Thoracic aorta (tissue), 2 donors: ENCODE results near the gene KRT3. TPM values are rescaled to one million over a fixed set of nuclear protein-coding genes. Genes with fewer than 3 reads are reported as not detected.

Experiments
- ATAC-seq: fragments of 150-250 bp; one replicate; pipeline ENCODE4 v1.8.0; 2017; ENCODE audit warnings: low read depth; ENCODE audit not compliant: insufficient number of reproducible peaks, low FRiP score
- DNase-seq: peaks from one replicate; pipeline ENCODE4 v3.0.0-alpha.2; 2020; ENCODE audit warnings: low spot score
- H3K27ac ChIP-seq, 2 donors: fragments of 200-600 bp; sonication (generic); 1 replicate in 1 of 2; 2 replicates in 1 of 2; pipeline ENCODE4 v1.5.1; 2016; ENCODE audit warnings: mild to moderate bottlenecking in 2 of 2, moderate library complexity in 2 of 2
- H3K27me3 ChIP-seq: fragments of 200-600 bp; sonication (generic); replicated peaks from 2 replicates; pipeline ENCODE4 v1.6.0; 2016; ENCODE audit warnings: mild to moderate bottlenecking; ENCODE audit not compliant: insufficient read depth
- H3K36me3 ChIP-seq: fragments of 200-600 bp; sonication (generic); one replicate; pipeline ENCODE4 v1.5.1; 2016
- H3K4me1 ChIP-seq, 2 donors: fragments of 200-600 bp; sonication (generic); 1 replicate in 1 of 2; 2 replicates in 1 of 2; pipeline versions ENCODE4 v1.5.1 to v1.6.0; 2016; ENCODE audit warnings: low read depth in 2 of 2, mild to moderate bottlenecking in 1 of 2; ENCODE audit not compliant: control insufficient read depth in 1 of 2
- H3K4me3 ChIP-seq: fragments of 200-600 bp; sonication (generic); 2 replicates; pipeline ENCODE4 v1.5.1; 2016; ENCODE audit warnings: mild to moderate bottlenecking
- H3K9me3 ChIP-seq: fragments of 200-600 bp; sonication (generic); 2 replicates; pipeline ENCODE4 v1.5.1; 2016
- CTCF ChIP-seq: fragments of 200-600 bp; sonication (generic); IDR thresholded peaks from one replicate; pipeline ENCODE4 v1.5.1; 2019; ENCODE audit warnings: antibody characterized with exemption
- total RNA-seq, 2 donors: library from RNA; depleted of rRNA; stranded (reverse); fragments of >200 nt; gene quantifications; one replicate each; pipeline versions ENCODE4 v1.1.0 to v1.2.3, GENCODE V29; 2016

KRT3 gene
- total RNA-seq, 2 donors from 2014 or later = not detected

- Histone ChIP-seq H3K27ac (no peak overlapping the region), H3K27me3 (no peaks in the 10 kb centered on the region), H3K4me1 (peaks cover 3 to 4% of the 10 kb centered on the region in 2 donors), H3K36me3 (no peaks in the 10 kb centered on the region), H3K4me3 (no peak overlapping the region), H3K9me3 (no peaks in the 10 kb centered on the region)
- ATAC-seq (no peak), DNase-seq (no peak)
- TF ChIP-seq CTCF = no peak
Measured at GRCh38 chr12:52820521-52820920, 24.6 kb upstream of the KRT3 start.

GRCh38 chr12:52819731-52820510, 24.0 kb upstream of the KRT3 start:
- H3K36me3 ChIP-seq = no peaks in the 10 kb centered on the region
- no peak overlapping the region for H3K4me3 ChIP-seq
- H3K27ac ChIP-seq = no peak overlapping the region
- H3K27me3 ChIP-seq = no peaks in the 10 kb centered on the region
- DNase-seq = no peak
- H3K9me3 ChIP-seq = no peaks in the 10 kb centered on the region
- ATAC-seq = no peak
- TF ChIP-seq CTCF = no peak
- peaks cover 3 to 4% of the 10 kb centered on the region in 2 donors for H3K4me1 ChIP-seq

GRCh38 chr12:52818887-52819420, 23.0 kb upstream of the KRT3 start:
- Histone ChIP-seq H3K9me3 (no peaks in the 10 kb centered on the region), H3K4me3 (no peak overlapping the region), H3K4me1 (peaks cover 3 to 4% of the 10 kb centered on the region in 2 donors), H3K36me3 (no peaks in the 10 kb centered on the region), H3K27me3 (no peaks in the 10 kb centered on the region), H3K27ac (no peak overlapping the region)
- TF ChIP-seq CTCF = no peak
- no peak for DNase-seq
- ATAC-seq = no peak

- Histone ChIP-seq H3K27me3 (no peaks in the 10 kb centered on the region), H3K4me1 (peaks cover 3 to 4% of the 10 kb centered on the region in 2 donors), H3K27ac (no peak overlapping the region), H3K36me3 (no peaks in the 10 kb centered on the region), H3K9me3 (no peaks in the 10 kb centered on the region), H3K4me3 (no peak overlapping the region)
- ATAC-seq (no peak), DNase-seq (no peak)
- TF ChIP-seq CTCF = no peak
Measured at GRCh38 chr12:52818388-52818787, 22.5 kb upstream of the KRT3 start.

- no peak overlapping the region for H3K4me3 ChIP-seq
- no peaks in the 10 kb centered on the region for H3K36me3 ChIP-seq
- H3K9me3 ChIP-seq = no peaks in the 10 kb centered on the region
- peaks cover 3 to 4% of the 10 kb centered on the region in 2 donors for H3K4me1 ChIP-seq
- no peak for DNase-seq
- no peaks in the 10 kb centered on the region for H3K27me3 ChIP-seq
- TF ChIP-seq CTCF = no peak
- ATAC-seq = no peak
- no peak overlapping the region for H3K27ac ChIP-seq
Measured at GRCh38 chr12:52817699-52818238, 21.9 kb upstream of the KRT3 start.
